ENCODE results near the gene BNC2.

BNC2 gene

DNA sequence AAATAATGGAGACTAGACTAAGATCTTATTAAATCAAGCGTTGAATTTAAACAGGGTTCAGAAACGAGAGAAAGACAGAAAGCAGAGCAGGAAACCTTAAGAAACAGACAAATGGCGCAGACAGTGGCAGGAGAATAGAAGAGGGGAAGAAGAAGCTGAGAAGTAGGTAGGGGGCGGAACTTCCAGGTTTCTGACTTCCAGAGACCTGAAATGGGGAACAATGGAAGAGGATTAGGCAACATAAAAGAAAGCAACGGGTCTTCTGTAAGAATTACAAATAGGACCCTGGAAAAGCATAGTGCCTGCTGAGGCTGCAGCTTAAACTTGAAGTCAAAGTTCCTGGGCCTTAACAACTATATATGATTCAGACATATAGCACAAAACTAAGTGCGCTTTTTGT is 101.7 kb downstream of the BNC2 start:
- Histone ChIP-seq H3K4me2 (ENCODE audit: low read length) (no peak overlapping the region), H3K9ac (no peak overlapping the region), H3K27ac (no peak overlapping the region), H3K4me1 (no peaks in the 10 kb centered on the region), H2AFZ (no peak overlapping the region), H3K4me3 (ENCODE audit: low read depth, low read length) (no peak overlapping the region), H3K36me3 (ENCODE audit: control insufficient read depth, insufficient read depth, low read length) (no peaks in the 10 kb centered on the region), H3K9me3 (ENCODE audit: control insufficient read depth, low read length) (no peaks in the 10 kb centered on the region), H3K27me3 (ENCODE audit: control insufficient read depth, insufficient read depth, low read length) (no peaks in the 10 kb centered on the region), H3K79me2 (no peaks in the 10 kb centered on the region)
- TF ChIP-seq CTCF (IDR thresholded peaks at IDR 0.05), result no peak

DNA sequence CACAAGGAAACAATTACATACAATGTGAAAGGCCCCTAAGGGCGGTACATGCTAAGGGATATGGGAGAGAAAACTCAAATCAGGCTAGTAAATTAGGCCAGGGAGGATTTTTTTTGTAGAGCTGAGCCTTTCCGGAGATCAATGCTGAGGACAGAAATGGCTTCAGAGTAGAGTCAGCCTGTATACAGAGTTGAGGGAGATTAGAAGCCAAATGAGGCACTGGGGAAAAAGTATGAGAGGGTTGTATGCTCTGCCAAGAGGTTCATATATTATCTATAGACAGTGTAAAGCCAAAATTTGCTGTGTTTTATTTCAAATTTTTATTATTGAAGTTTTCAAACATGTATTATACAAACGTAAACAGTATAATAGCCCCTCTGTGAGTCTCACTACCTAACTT is 103.1 kb downstream of the BNC2 start:
- Histone ChIP-seq H3K9ac (no peak overlapping the region), H3K9me3 (ENCODE audit: control insufficient read depth, low read length) (no peaks in the 10 kb centered on the region), H3K27ac (no peak overlapping the region), H2AFZ (no peak overlapping the region), H3K4me1 (no peaks in the 10 kb centered on the region), H3K36me3 (ENCODE audit: control insufficient read depth, insufficient read depth, low read length) (no peaks in the 10 kb centered on the region), H3K79me2 (no peaks in the 10 kb centered on the region), H3K4me2 (ENCODE audit: low read length) (no peak overlapping the region), H3K4me3 (ENCODE audit: low read depth, low read length) (no peak overlapping the region), H3K27me3 (ENCODE audit: control insufficient read depth, insufficient read depth, low read length) (no peaks in the 10 kb centered on the region)
- TF ChIP-seq CTCF (IDR thresholded peaks at IDR 0.05), result no peak

DNA sequence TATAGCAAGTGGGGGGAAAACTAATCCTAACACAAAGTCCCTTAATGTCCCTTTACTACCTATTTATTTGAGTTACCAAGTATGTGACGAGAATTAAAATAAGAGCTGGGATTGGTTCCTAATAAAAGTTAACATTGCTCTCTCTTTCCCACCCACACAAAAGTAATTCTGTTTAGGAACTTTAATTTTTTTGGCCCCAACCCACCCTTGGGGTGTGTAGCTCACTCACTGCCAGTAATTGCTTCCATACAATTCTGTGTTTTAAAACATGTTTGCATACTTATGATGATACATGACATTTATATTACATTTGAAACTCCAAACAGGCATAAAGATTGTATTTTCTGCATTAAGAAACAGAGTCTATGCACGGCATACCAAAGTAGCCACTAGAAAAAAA is 106.5 kb downstream of the BNC2 start:
- H3K4me2 ChIP-seq (ENCODE audit: low read length), result no peak overlapping the region
- H3K9ac ChIP-seq, result no peak overlapping the region
- no peaks in the 10 kb centered on the region for H3K36me3 ChIP-seq (ENCODE audit: control insufficient read depth, insufficient read depth, low read length)
- no peak for TF ChIP-seq CTCF (IDR thresholded peaks at IDR 0.05)
- no peaks in the 10 kb centered on the region for H3K9me3 ChIP-seq (ENCODE audit: control insufficient read depth, low read length)
- no peaks in the 10 kb centered on the region for H3K27me3 ChIP-seq (ENCODE audit: control insufficient read depth, insufficient read depth, low read length)
- H2AFZ ChIP-seq, result no peak overlapping the region
- H3K4me3 ChIP-seq (ENCODE audit: low read depth, low read length), result no peak overlapping the region
- H3K27ac ChIP-seq, result no peak overlapping the region
- no peaks in the 10 kb centered on the region for H3K4me1 ChIP-seq
- H3K79me2 ChIP-seq, result no peaks in the 10 kb centered on the region

- Histone ChIP-seq H3K9ac (no peak overlapping the region), H3K27me3 (ENCODE audit: control insufficient read depth, insufficient read depth, low read length) (no peaks in the 10 kb centered on the region), H2AFZ (no peak overlapping the region), H3K79me2 (no peaks in the 10 kb centered on the region), H3K36me3 (ENCODE audit: control insufficient read depth, insufficient read depth, low read length) (no peaks in the 10 kb centered on the region), H3K4me2 (ENCODE audit: low read length) (no peak overlapping the region), H3K27ac (no peak overlapping the region), H3K9me3 (ENCODE audit: control insufficient read depth, low read length) (no peaks in the 10 kb centered on the region), H3K4me3 (ENCODE audit: low read depth, low read length) (no peak overlapping the region), H3K4me1 (no peaks in the 10 kb centered on the region)
- no peak for TF ChIP-seq CTCF (IDR thresholded peaks at IDR 0.05)
These were observed 114.9 kb downstream of the BNC2 start for GRCh38 chr9:16755467-16756160.

- Histone ChIP-seq H2AFZ (no peak overlapping the region), H3K27me3 (ENCODE audit: control insufficient read depth, insufficient read depth, low read length) (no peaks in the 10 kb centered on the region), H3K4me2 (ENCODE audit: low read length) (no peak overlapping the region), H3K4me3 (ENCODE audit: low read depth, low read length) (no peak overlapping the region), H3K36me3 (ENCODE audit: control insufficient read depth, insufficient read depth, low read length) (no peaks in the 10 kb centered on the region), H3K9ac (no peak overlapping the region), H3K79me2 (no peaks in the 10 kb centered on the region), H3K9me3 (ENCODE audit: control insufficient read depth, low read length) (no peaks in the 10 kb centered on the region), H3K4me1 (no peaks in the 10 kb centered on the region), H3K27ac (no peak overlapping the region)
- TF ChIP-seq CTCF (IDR thresholded peaks at IDR 0.05), result no peak
These were observed 115.8 kb downstream of the BNC2 start for GRCh38 chr9:16754662-16755061.

Measured in parathyroid adenoma (tissue), 2 donors.